ENCODE results near the gene HSPBP1.

HSPBP1 gene

GRCh38 chr19:55304980-55305379 lies 25.1 kb upstream of the HSPBP1 start:
- no peak for DNase-seq

GRCh38 chr19:55304279-55304978 lies 24.5 kb upstream of the HSPBP1 start:
- no peak for DNase-seq

GRCh38 chr19:55303477-55303876 lies 23.6 kb upstream of the HSPBP1 start:
- DNase-seq = no peak

DNA sequence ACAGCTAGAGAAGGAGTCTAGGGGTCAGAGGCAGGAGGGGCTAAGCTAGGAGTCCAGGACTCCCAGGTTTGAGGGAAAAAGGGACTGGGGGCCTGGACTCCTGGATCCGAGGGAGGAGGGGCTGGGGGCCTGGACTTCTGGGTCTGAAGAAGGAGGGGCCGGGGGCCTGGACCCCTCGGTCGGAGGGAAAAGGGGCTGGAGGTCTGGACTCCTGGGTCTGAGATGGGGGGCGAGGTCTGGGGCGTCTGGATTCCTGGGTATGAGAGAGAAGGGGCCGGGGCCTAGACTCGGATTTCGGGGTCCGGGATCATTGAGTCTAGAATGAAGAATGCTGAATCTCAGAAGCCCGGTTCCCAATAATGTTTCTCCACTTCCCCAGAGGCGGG lies 22.4 kb upstream of the HSPBP1 start:
- no peak for DNase-seq

- DNase-seq = no peak
Measured at GRCh38 chr19:55301459-55302317, 21.8 kb upstream of the HSPBP1 start.

- DNase-seq = no peak
Measured at GRCh38 chr19:55300886-55301458, 21.1 kb upstream of the HSPBP1 start.

- DNase-seq = no peak
Measured at GRCh38 chr19:55299991-55300390, 20.1 kb upstream of the HSPBP1 start.

GRCh38 chr19:55297267-55297666 lies 17.4 kb upstream of the HSPBP1 start:
- DNase-seq = no peak

- no peak for DNase-seq
Measured at GRCh38 chr19:55289117-55289796, 9.3 kb upstream of the HSPBP1 start.

- no peak for DNase-seq
Measured at GRCh38 chr19:55287361-55288079, 7.6 kb upstream of the HSPBP1 start.

- DNase-seq = no peak
Measured at GRCh38 chr19:55285229-55285890, 5.5 kb upstream of the HSPBP1 start.

GRCh38 chr19:55284405-55285058 lies 4.6 kb upstream of the HSPBP1 start:
- DNase-seq = no peak

- no peak for DNase-seq
Measured at GRCh38 chr19:55283548-55284377, 3.9 kb upstream of the HSPBP1 start, which contains the start of gene BRSK1. Gene BRSK1 (plus strand): TSS chr19:55283997. CDS start chr19:55284443, 446 bp downstream.

- no peak for DNase-seq
Measured at GRCh38 chr19:55279340-55279739, 570 bp downstream of the HSPBP1 start.

DNA sequence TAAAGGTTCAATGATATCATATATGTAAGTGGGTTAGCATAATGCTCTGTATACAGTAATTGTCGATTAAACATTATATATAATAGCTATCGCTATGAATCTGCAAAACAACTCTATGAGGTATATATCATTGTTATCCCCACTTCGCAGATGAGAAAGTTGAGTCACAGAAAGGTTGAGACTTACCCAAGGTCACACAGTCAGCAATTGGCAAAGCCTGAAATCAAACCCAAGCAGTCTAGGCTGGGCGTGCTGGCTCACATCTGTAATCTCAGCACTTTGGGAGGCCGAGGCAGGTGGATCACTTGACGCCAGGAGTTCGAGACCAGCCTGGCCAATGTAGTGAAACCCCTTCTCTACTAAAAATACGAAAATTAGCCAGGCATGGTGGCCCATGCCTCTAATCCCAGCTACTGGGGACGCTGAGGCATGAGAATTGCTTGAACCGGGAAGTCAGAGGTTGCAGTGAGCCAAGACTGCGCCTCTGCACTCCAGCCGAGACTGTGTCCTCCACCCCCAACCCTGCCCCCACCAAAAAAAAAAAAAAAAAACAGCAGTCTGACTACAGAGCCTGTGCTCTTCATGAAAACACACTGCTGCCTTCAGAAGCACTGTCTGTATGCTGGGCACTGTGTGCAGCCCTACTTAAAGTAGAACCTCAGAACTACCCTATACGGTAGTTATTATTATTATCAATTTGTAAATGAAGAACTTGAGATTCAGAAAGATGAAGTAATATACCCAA lies 1.3 kb downstream of the HSPBP1 start:
- DNase-seq = no peak

- no peak for DNase-seq
Measured at GRCh38 chr19:55277494-55277893, 2.4 kb downstream of the HSPBP1 start.

DNA sequence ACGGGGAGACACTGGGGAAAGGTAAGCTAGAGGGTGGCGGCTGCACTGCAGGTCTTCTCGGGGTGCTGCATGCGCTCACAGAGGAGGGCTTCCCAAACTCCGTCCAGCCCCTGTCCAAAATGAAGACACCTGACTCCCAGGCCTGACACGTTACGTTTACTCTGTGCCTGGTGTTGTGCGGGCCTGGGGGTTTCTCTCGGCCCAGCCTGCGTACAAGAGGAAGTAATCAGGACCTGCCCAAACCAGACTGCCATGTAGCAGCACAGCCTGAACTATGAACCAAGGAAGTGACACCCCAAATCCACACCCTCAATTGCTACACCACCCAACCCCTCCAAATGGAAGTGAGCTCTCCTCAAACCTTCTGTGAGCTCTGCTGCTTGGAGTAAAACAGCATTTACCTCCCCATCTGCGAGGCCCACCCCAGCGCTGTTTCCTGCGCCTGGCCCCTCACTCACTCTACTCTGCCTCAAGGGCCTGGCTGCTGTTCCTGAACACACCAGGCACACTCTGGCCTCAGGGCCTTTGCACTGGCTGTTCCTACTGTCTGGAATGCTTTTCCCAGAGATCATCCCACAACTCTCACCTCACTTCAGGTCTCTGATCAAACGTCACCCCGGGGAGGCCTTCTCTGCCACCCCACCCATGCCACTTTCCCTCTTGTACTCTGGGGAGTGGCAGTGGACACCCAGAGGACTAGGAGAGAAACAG lies 3.0 kb downstream of the HSPBP1 start:
- DNase-seq = no peak

- DNase-seq = no peak
Measured at GRCh38 chr19:55275851-55276719, 3.8 kb downstream of the HSPBP1 start.

Data from SIG-M5 (cell line).